Activated gamma-delta T cell treated with Interleukin-2 at 50 U/mL for 16 hours (primary cell): ENCODE data around the gene SSUH2.
"Not testable (repeated sequence)": the region's sequence is repeated elsewhere in the genome, so short reads cannot be mapped to it uniquely, and the experiment has no call there.

Source experiments
- DNase-seq: peaks from one replicate; pipeline ENCODE4 v3.0.0-alpha.2; 2020

The SSUH2 gene, protein sequence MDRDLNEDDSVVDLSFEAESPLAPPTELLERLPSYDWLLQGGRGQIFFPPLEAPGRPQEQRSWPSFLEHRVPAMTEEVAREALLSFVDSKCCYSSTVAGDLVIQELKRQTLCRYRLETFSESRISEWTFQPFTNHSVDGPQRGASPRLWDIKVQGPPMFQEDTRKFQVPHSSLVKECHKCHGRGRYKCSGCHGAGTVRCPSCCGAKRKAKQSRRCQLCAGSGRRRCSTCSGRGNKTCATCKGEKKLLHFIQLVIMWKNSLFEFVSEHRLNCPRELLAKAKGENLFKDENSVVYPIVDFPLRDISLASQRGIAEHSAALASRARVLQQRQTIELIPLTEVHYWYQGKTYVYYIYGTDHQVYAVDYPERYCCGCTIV

DNA sequence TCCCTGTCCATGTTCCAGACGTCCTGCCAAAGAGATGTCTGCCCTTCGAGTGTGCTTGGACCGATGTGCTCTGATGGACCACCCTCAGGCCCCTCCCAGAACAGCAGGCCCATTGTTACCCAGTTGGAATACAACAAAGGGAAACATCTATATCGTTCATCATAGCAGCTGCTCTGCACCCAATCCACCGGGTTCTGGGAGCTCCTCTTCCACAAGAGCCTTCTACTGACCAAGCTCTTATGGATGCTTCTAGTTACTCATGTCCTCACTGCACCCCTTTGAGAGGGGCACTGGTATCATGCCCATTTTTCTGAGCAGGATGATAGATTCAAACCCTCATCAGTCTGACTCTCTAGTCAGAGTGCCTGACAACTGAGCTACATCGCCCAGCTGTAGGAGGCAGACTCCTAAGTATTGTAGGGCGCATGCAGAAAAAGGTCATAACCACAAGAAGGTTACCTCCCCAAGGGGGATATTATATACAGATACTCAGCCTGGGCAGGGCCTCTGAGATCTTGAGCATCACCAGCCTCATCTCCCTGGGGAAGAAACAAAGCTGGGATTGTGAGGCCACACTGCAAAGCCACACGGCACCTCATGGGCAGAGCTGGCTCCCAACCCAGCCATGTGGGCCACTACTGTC is at the start of gene SSUH2:
TSS of gene SSUH2 (minus strand) at position 51 of the 643 bp plus-strand sequence. CDS start at position 11, 40 bp downstream.
- DNase-seq, result no peak

DNA sequence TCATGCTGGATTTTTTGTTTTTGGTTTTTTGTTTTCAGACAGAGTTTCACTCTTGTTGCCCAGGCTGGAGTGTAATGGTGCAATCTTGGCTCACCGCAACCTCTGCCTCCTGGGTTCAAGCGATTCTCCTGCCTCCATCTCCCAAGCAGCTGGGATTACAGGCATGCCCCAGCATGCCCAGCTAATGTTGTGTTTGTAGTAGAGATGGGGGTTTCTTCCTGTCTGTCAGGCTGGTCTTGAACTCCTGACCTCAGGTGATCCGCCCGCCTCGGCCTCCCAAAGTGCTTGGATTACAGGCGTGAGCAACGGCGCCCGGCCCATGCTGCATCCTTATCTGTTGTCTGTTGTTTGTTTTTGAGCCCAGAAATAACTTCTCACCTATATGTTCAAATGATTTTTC is 46.7 kb upstream of the SSUH2 start:
- DNase-seq, result not testable (repeated sequence)

DNA sequence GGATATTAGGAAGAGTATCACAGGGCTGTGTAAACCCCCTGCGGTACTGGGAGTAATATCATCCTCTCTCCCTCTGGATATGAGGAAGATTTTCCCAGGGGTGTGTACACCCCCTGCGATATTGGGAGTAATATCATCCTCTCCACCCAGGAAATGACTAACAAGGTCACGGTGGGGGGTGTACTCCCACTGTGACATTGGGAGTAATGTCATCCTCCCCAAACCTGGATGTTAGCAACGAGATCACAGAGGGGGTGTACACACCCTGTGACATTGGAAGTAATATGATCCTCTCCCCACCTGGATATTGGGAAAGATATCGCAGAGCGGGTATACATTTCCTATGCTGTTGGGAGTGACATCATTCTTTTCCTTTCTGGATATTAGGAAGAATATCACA is 40.4 kb upstream of the SSUH2 start:
- not testable (repeated sequence) for DNase-seq

DNA sequence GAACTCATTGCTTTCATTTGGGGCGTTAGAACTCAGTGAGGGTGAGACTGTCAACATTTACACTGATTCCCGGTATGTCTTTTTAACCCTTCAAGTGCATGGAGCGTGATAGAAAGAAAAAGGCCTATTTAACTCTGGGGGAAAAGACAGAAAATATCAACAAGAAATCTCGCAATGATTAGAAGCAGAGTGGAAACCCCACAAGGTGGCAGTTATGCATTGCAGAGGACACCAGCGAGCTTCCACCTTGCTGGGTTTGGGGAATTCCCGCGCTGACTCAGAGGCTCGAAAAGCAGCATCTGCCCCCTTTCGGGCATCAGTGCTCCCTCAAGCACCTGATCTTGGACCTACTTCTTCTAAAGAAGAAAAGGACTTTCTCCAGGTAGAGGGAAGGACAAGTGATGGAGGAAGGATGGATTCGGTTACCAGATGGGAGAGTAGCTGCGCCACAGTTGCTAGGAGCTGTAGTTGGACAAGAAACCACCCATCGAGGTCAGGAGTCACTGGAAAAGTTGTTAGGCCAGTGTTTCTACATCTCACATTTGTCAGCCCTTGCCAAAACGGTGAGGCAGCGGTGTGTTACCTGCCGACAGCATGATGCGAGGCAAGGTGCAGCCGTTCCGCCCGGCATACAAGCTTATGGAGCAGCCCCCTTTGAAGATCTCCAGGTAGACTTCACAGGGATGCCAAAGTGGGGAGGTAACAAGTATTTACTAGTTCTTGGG is 38.4 kb upstream of the SSUH2 start:
- not testable (repeated sequence) for DNase-seq

DNA sequence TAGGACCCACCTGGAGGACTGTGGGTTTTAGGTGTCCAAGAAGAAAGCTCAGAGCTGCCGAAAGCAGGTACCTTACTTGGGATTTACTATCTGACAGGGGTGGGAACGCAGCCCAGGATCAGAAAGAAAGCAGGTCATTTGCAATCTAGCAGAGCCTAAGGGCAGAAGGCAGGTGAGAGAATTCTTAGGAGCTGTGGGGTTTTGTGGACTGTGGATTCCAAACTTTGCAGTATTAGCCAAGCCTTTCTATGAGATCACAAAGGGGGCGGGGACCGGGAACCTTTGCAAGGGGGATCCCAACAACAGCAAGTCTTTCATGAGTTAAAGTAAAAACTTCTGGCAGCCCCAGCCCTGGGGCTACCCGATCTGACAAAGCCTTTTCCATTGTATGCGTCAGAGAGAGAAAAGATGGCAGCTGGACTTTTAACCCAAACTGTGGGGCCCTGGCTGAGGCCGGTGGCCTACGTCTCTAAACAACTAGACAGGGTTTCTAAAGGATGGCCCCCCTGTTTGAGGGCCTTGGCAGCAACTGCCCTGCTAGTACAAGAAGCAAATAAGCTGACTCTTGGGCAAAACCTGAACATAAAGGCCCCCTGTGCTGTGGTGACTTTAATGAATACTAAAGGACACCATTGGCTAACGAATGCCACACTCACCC is 37.4 kb upstream of the SSUH2 start:
- not testable (repeated sequence) for DNase-seq

DNA sequence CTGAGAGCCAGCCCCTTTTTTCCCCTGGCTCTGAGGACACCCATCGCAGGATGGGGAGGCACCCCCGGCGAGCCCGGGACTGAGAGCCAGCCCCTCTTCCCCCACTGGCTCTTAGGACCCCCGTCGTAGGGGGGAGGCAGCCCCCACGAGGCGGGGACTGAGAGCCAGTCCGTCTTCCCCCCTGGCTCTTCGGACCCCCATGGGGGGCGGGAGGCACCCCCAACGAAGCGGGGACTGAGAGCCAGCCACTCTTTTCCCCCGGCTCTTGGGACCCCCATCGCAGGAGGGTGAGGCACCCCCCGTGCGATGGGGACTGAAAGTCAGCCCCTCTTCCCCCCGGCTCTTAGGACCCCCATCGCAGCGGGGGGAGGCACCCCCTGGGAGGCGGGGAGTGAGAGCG is 36.8 kb upstream of the SSUH2 start:
- DNase-seq, result no peak

DNA sequence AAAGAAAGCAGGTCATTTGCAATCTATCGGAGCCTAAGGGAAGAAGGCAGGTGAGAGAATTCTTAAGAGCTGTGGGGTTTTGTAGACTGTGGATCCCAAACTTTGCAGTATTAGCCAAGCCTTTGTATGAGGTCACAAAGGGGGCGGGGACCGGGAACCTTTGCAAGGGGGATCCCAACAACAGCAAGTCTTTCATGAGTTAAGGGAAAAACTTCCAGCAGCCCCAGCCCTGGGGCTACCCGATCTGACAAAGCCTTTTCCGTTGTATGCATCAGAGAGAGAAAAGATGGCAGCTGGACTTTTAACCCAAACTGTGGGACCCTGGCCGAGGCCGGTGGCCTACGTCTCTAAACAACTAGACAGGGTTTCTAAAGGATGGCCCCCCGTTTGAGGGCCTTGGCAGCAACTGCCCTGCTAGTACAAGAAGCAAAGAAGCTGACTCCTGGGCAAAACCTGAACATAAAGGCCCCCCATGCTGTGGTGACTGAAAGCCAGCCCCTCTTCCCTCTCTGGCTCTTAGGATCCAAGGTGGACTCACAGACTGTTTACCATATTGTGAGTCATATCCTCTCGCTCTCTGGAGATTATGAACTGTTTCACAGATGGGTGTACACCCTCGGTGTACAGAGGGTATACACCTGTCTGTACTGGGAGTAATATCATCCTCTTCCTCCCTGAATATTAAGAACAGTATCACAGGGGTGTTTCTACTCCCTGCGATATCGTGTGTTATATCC is 35.4 kb upstream of the SSUH2 start:
- not testable (repeated sequence) for DNase-seq

DNA sequence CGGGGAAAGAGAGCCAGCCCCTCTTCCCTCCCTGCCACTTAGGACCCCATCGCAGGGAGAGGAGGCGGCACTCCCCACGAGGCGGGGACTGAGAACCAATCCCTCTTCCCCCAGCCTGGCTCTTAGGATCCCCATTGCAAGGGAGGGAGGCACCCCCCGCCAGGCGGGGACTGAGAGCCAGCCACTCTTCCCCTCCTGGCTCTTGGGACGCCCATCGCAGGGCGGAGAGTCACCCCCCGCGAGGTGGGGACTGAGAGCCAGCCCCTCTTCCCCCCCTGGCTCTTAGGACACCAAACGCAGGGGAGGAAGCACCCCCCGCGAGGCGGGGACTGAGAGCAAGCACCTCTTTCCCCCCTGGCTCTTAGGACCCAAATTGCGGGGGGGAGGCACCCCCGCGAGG is 34.2 kb upstream of the SSUH2 start:
- no peak for DNase-seq

DNA sequence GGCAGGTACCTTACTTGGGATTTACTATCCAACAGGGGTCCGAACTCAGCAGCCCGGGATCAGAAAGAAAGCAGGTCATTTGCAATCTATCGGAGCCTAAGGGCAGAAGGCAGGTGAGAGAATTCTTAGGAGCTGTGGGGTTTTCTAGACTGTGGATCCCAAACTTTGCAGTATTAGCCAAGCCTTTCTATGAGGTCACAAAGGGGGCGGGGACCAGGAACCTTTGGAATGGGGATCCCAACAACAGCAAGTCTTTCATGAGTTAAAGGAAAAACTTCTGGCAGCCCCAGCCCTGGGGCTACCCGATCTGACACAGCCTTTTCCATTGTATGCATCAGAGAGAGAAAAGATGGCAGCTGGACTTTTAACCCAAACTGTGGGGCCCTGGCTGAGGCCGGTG is 32.7 kb upstream of the SSUH2 start:
- not testable (repeated sequence) for DNase-seq

DNA sequence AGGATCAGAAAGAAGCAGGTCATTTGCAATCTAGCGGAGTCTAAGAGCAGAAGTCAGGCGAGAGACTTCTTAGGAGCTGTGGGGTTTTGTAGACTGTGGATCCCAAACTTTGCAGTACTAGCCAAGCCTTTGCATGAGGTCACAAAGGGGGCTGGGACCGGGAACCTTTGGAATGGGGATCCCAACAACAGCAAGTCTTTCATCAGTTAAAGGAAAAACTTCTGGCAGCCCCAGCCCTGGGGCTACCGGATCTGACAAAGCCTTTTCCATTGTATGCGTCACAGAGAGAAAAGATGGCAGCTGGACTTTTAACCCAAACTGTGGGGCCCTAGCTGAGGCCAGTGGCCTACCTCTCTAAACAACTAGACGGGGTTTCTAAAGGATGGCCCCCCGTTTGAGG is 31.0 kb upstream of the SSUH2 start:
- not testable (repeated sequence) for DNase-seq

DNA sequence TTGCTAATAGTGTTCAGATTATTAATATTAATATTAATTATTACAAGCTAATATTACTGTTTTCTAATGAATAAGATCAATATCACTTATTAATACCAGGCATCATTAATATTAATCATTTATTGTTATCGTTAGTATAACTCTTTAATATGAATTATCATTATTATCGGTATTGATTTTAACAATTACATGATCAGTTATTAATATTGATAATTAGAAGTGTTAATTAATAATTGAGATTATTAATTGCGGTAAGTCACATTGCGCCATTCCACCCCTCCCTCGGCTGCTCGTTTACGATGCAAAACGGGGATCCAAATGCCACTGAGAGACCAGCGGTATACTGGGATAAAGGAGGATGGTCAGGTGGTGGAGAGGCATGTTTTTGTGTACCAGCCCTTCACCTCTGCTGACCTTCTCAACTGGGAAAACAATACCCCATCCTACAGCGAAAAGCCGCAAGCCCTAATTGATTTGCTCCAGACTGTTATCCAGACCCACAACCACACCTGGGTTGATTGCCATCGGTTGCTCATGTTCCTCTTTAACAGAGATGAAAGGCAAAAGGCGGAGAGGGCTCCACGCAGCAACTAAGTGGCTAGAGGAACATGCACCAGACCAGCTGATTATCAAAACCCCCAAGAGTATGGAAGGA is 28.6 kb upstream of the SSUH2 start:
- DNase-seq, result no peak

DNA sequence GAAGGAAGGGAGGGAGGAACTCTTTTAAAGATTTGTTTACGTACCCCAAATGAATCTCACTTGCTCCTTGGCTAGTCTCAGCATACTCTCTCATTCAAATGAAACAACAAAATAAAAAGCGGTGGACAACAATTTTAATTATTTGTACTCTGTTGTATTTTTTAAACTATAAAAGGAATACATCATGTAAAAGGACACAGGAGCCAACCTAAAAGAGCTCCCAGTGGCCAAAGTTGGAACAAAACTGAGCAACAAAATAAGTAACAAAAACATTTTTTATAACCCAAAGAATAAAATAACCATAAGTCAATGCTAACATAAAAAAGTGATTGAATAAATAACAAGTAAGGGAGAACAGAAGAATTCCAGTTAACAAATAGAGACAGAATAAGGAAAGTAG is 24.4 kb upstream of the SSUH2 start:
- no peak for DNase-seq

DNA sequence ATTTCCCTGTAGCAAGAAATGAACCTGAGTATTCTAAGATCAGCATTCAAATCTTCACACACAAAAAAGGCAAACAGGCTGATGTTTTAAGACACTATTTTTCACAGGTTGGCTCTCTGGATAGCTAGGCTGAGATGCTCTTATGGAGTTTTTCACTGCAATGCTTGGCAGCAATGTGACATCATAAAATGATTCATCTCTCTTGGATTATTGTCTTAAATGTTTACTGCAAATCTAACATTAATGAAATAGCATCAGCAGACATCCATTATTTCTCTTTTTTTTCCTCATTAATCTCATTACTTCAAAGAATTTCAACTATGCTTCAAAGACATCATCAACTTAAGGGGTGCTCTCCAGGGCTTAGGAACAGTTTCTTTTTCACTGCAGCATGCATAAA is 23.6 kb upstream of the SSUH2 start:
- DNase-seq, result no peak

DNA sequence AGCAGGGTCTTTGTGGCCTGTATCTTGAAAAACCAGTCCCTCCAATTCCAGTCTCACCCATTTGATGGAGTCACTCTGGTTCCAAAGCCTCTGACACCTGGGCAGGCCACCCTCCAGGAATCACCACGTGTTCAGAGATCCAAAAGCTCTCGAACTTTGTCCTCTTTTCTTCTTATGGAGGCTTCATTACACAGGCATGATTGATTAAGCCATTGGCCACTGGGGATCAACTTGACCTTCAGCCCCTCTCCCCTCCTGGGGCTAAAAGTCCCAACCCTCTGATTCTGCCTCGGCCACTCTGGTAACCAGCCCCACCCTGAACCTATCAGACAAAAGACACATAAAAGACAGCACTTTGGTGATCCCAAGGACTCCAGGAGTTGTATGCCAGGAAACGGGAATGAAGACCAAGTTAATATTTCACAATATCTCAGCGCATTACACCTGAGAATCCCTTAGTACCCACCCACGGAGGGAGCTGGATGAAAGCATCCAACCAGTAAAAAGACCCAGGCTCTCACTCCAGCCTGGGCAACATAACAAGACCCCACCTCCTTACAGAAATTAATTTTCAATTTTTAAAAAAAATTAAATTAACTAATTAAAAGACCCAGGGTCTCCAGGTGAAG is 23.0 kb upstream of the SSUH2 start:
- DNase-seq, result no peak

DNA sequence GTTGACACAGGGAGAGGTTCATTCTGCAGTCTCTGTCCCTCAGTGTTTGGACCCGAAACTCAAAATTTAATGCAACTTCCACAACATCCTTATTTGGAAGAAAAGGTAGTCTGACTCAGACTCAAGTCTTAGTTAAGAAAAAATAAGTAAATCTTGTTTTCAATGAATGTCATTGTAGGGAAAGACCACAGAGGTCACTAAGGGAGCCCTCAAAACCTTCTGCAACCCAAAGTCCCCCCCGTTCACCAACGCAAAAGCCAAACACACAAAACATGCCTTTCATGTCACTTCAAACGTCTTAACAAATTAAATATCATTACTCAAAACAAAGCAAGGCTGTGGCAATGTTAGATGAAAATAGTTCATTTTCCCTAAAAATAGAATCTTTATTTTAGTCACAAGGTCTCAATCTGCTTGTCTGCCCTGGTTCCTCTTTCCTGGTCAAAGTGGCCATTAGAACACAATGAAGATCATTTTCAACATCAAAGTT is 20.9 kb upstream of the SSUH2 start:
- no peak for DNase-seq

DNA sequence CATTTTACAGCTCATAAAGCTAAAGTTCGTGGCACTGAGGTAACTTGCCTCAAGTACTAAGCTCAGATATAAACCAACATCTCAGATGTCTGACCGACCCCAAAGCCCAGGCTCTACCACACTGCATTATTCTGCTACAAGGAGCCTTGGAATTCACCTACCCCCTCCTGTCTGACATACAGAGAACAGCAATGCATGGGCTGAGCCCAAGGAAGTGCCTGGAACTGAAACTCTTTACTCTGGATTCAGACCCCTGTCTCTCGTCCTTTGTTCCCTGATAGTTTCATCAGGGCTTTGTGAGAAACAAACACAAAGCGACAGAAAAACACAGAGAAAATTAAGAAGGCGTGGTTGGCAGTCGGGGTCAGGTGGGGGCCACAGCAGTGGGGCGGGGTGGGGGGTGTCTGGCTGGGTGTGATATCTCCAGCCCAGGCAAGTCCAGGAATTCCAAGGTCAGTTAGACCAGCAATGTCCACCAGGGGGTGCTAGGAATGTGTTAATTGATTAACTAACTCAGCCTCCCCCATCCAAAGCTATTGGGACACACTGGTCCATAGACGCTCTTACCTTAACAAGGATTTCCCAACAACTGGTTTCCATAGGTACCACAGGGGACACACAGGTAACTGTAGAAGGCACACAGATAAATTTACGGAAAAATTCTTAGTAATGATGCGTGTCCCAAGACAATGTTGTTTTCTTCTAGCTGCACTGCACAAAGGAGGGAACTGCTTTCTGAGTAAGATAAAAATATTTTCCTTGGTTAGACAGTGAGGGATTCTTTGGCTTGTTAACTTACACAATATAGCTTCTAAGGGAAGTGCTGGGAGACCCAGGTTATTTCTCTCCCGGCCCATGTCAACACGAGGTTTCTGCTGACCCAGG is 18.8 kb upstream of the SSUH2 start:
- DNase-seq, result no peak

DNA sequence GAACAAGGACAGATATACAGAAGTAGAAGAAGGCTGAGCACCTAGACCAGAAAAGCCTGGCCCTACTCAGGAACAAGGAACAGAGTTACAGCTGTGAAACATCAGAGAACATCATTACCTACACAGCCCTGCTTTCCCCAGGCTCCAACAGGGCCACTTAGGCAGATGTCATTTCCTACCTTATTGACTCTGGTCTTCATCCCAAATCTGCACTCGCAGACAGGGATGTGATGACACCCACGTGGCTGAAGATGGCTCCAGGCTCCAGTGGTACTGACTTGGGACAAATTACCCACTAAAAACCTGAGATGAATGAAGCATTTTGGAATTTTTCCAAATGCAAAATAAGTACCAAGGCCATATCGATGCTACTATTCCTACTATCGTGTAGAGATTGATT is 18.0 kb upstream of the SSUH2 start:
- no peak for DNase-seq

DNA sequence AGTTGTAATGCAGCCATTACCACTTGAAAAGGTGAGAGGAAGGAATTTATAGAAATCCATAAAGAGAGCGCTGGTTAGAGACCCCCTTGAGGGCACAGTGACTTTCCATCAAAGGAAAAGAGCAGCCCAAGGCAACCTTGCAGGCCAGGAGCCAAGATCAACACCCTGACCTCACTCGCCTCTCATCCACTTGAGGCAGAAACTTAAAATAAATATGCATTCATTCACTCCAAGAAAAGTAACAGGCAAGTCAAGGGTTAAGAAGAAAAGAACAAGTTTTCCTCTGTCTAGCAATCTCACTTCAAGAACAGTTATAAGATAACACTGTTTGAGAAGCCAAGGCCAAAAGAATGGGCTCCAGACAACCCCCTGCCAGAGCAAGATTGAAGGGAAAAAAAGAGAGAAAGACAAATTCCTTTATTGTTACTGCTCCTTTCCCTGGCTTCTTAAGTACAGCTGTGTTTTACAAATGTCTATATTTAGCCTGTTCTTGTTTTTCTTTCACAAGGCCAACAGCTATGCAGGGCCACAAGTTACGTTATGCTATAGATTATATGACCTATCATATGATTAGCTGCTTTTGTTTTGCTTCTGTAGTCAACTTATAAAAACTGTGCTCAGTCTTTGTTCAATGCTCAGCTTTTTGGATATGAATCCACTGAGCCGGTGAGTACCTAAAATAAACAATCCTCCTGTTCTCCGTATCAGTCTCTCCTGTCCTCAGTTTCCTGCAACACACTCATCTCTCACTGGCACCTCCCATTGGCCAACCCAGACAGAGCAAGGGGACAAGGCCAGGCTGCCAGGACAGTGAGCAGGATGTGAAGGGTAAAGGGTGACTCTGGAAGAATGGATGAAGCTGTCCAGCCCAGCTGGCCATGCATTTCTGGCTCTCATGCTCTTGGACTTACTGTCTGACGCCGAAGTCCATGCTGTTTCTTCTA is 15.8 kb upstream of the SSUH2 start:
- DNase-seq, result no peak

DNA sequence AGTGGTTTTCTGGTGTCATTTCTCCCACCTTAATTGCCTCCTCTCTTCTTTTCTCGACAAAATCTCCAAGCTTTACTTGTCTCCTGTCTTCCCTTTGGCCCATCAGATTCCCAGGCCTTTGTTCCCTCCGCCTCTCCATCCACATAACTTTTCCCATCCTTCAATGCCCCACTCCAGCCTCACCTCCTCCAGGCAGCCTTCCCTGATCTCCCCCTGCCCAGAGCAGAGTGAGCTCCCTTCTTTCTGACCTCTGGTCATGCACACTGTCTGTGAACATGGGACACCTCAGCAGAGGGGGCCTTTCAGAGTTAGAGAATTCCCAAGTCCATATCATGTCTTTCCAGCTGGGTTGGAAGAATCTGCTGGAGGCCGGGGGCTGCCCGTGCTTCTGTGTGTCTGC is 14.6 kb upstream of the SSUH2 start:
- DNase-seq, result no peak
